B cell (primary cell): ENCODE data around the gene OR5A2.

Experiments used
- EZH2 ChIP-seq: IDR thresholded peaks from 2 replicates; pipeline ENCODE4 v1.6.1; 2012; ENCODE audit warnings: borderline replicate concordance, low read depth, mild to moderate bottlenecking, moderate library complexity, low read length; ENCODE audit not compliant: insufficient read depth, poor library complexity, severe bottlenecking
- TF ChIP-seq, protein P1 (sequence below): fragments of 200-600 bp; IDR thresholded peaks from one replicate; pipeline ENCODE4 v1.8.0; 2022; ENCODE audit warnings: antibody characterized with exemption, mild to moderate bottlenecking

- TF ChIP-seq, protein P1, sequence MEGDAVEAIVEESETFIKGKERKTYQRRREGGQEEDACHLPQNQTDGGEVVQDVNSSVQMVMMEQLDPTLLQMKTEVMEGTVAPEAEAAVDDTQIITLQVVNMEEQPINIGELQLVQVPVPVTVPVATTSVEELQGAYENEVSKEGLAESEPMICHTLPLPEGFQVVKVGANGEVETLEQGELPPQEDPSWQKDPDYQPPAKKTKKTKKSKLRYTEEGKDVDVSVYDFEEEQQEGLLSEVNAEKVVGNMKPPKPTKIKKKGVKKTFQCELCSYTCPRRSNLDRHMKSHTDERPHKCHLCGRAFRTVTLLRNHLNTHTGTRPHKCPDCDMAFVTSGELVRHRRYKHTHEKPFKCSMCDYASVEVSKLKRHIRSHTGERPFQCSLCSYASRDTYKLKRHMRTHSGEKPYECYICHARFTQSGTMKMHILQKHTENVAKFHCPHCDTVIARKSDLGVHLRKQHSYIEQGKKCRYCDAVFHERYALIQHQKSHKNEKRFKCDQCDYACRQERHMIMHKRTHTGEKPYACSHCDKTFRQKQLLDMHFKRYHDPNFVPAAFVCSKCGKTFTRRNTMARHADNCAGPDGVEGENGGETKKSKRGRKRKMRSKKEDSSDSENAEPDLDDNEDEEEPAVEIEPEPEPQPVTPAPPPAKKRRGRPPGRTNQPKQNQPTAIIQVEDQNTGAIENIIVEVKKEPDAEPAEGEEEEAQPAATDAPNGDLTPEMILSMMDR, result no peak
- no peak for TF ChIP-seq EZH2
These were observed 11.6 kb upstream of the OR5A2 start for GRCh38 chr11:59437770-59438169.
